Sigmoid colon (tissue), 4 donors: ENCODE data around the gene ESR2.

ENCODE experiments used
- CTCF ChIP-seq, 4 experiments: fragments of 450-650 bp in 3 of 4; fragments of 200-600 bp in 1 of 4; IDR thresholded peaks; one replicate each; pipeline ENCODE4 v1.5.1; 2016 to 2019; ENCODE audit warnings: antibody characterized with exemption in 4 of 4, mild to moderate bottlenecking in 3 of 4, moderate library complexity in 2 of 4
- EP300 ChIP-seq, 4 donors: sonication (generic); formaldehyde crosslinking; IDR thresholded peaks; one replicate each; pipeline ENCODE4 v1.6.1; 2017; ENCODE audit warnings: antibody characterized with exemption in 4 of 4
- POLR2A ChIP-seq, 2 donors: fragments of 450-650 bp; IDR thresholded peaks; one replicate each; pipeline ENCODE4 v1.6.1; 2016; ENCODE audit warnings: antibody characterized with exemption in 2 of 2, mild to moderate bottlenecking in 2 of 2, moderate library complexity in 2 of 2
- POLR2AphosphoS5 ChIP-seq, 4 donors: sonication (generic); formaldehyde crosslinking; IDR thresholded peaks; one replicate each; pipeline ENCODE4 v1.6.1; 2017; ENCODE audit warnings: antibody characterized with exemption in 4 of 4

- TF ChIP-seq CTCF (IDR thresholded peaks at IDR 0.05) (no peak), POLR2AphosphoS5 (IDR thresholded peaks at IDR 0.05) (no peak), POLR2A (IDR thresholded peaks at IDR 0.05) (no peak), EP300 (IDR thresholded peaks at IDR 0.05) (no peak)
Observed at GRCh38 chr14:64232944-64233343, 61.2 kb downstream of the ESR2 start.
